ENCODE measurements around the gene KRT33B.
"Not testable (repeated sequence)": the region's sequence is repeated elsewhere in the genome, so short reads cannot be mapped to it uniquely, and the experiment has no call there.

Gene KRT33B

DNA sequence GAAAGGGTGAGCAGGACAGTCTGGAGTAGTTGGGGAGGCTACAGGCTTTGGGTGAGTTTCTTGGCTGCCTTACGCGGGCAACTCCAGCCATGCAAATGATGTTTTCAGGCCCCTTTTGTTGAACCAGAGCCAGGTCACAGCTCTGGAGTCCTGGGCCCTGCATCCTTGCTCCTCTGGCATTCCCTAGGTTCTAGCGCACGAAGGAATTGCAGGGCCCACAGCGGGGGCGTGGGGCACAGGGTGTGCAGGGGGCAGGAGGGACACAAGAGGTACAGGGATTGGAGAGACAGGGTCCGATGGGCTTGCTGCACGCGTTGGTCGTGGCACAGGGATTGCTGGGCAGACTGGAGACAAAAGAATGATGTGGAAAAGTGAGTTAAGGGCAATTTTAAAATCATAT, 24.2 kb upstream of the KRT33B start:
- DNase-seq (ENCODE audit: low spot score), result no peak

DNA sequence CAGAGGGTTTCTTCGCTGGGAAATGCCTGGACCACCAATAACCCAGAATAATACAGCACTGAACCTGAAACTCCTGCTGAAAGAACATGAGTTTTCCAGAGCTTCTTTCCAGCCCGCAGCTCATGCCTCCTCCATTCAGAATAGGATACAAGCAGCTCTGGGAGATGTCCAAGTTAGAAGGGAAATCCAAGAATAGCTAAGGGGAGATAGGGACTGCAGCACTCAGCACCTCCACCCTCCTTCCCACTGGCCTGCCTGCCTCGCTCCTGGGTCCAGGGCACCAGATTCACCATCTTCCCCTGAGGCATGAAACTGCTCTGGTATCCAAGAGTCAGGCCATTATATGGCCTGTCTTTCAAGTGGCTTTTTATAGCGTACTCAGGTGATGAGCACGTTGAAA, 23.7 kb upstream of the KRT33B start:
- no peak for DNase-seq (ENCODE audit: low spot score)

DNA sequence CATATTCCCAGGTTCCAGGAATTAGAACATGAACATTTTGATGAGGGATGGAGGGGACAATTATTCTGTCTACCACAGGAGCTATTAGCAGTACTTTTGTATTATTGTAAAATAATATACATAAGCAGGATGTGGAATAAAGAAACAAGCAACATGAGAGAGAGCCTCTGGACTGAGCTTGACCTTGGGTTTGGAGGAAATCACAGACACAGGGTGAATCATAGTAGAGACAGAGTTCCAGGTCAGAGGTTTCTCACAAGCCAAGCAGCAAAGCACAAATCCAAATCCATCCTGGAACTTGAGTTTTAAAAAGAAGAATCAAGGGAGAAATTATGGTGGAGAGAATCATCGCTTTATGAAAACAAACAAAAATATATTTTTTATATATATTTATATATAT, 22.7 kb upstream of the KRT33B start:
- DNase-seq (ENCODE audit: low spot score), result no peak

DNA sequence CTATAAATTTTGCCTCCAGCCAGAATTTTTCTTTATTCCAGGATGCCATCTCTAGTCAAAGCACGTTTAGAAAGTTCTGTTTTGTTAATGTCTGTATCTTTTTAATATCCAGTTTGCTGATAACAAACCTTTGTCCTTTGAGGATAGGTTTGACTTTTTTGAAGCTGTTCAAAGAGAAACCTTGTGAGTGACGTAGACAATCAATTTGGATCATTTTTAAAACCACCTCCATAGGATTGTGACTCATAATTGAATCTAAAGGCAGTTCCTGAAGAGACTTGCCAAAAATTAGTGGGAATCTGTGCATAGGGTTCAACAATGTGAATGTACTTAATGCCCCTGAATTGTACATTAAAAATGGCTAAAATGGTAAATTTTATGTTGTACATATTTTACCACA, 21.9 kb upstream of the KRT33B start:
- no peak for DNase-seq (ENCODE audit: low spot score)

DNA sequence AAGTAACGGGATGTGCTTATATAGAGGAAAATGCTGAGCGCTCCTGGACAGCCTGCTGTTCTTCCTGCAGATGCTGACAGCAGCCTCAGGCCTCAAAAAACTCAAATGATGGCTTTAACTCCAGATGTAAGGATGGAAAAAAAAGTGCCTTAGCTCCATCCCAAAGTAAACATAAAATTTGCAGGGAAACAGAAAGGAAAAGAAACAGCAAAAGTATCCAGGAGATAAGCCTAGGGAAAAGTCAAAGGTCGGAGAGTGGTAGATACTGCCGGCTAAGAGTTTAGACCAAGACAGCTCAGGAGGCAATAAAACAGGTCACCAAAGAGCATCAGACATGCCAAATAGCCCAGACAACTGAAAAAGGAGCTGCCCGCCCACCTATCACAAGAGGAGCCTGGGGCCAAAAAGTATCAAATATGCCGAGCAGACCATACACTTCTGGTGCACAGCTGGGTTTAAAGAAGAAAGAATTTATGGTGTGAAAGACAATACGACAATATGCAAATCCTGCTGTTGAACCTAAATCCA, 20.9 kb upstream of the KRT33B start:
- no peak for DNase-seq (ENCODE audit: low spot score)

DNA sequence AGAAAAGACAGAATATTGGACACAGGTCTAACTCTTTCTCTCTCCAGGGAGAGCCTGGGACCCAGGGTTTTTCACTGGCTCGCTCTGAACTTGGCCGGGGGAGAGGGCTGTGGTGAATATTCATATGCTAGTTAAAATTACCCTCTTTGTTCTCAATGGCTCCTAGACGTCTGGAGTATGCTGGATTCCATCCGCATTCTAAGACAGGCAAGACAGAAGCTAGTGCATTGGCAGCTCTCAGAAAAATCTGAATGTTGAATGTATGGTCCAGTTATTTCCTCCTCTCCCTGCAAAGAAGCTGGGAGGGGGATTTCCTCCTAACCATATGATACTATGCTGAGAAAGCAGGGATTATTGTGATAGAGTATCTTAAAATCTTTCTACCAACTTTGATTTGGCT, 18.1 kb upstream of the KRT33B start:
- no peak for DNase-seq (ENCODE audit: low spot score)

DNA sequence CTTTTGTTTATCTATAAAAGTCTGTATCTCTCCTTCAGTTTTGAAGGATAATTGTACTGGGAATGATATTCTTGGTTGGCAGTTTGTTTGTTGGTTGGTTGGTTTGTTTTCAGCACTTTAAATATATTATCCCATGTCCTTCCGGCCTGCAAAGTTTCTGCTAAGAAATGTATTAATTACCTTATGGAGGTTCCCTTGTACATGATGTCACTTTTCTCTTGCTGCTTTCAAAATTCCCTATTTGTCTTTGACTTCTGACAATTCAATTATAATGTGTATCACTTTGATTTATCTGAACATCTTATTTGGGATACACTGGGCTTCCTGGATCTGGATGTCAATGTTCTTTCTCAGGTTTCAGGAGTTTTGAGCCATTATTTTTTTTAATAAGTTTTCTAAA, 16.6 kb upstream of the KRT33B start:
- DNase-seq (ENCODE audit: low spot score), result no peak

DNA sequence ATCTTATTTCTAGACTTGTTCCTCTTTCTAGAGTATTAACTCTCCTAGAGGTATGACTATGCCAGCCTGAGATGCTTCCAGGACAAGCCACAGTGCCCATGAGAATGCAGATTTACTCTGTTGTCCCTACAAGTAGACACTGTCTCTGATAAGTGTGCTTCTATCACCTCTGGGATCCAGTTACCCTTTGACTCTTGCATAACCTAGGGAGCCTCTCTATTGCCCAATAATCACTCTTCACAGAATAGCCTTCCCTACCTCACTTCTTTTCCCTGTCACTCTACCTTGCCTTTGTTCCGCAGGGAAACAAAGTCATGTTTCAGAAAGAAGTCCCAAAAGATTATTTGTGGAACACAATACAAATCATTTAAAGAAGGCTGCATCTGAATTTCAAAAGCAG, 14.1 kb upstream of the KRT33B start:
- DNase-seq (ENCODE audit: low spot score), result no peak

DNA sequence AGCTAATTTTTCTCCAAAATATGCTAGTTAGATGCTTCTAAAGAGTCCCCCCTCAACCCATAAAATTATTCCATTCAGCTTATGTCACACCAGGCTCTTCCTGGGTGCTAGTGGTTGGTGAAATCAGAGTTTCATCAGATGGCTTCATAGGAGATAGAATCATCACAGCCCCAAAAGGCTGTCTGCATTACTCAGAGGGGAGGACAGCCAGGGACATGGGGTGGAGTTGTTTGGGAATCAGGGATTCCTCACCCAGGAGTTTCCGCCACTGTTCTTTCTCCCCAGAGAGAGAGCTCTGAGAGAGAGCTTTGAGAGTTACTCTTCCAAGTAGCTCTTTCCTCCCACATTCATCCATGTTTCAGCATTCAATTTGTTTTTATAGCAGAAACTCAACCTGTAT, 12.8 kb upstream of the KRT33B start:
- no peak for DNase-seq (ENCODE audit: low spot score)

DNA sequence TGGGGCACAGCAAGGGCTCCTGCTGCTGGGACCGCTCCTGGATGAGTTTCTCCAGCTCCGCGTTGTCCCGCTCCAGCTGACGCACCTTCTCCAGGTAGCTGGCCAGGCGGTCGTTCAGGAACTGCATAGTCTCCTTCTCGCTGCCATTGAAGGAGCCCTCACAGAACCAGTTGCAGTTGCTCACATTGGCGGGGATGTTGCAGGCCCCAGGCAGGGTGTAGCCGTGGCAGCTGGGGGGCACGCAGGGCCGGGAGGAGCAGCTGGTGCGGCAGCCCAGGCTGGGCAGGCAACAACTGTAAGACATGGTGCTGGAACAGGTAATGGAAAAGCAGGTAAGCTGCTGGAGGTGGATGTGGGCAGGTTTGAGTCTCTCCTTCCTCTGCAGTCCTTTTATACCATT, 12.3 kb upstream of the KRT33B start, which contains the start of gene KRT34:
Gene KRT34 (minus strand): TSS at position 364 of the 400 bp plus-strand sequence. CDS start 60 bp downstream, at position 304.
- not testable (repeated sequence) for DNase-seq (ENCODE audit: low spot score)

DNA sequence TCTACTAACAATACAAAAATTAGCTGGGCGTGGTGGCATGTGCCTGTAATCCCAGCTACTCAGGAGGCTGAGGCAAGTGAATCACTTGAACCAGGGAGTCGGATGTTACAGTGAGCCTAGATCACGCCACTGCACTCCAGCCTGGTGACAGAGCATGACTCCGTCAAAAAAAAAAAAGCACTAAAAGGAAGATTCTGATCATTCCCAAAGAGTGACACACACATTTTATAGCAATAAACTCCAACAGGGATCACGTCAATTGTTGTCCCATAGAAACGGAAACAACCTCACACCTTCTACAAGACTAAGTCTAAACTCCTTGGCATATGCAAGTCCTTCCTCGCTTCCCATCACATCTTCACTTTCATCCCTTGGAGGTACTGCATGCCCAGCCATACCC, 10.5 kb upstream of the KRT33B start:
- DNase-seq (ENCODE audit: low spot score), result peak; percentile 58

DNA sequence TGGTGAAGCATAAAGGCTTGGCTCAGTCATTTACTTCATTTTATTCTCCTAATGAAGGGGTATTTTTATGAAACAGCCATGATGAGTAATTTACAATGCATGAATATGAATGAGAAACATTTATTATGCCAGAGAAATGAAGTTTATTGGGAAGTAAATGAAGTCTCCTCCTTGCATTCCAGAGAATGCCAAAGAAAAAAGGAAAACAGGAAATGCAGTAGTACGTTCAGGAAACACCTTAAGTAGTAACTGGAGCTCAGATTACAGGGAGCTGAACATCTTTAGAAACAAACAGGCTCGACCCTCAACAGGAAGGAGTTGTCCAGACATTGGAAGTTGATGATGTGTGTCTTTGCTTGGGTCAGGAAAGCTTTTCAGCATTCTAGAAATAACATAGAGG, 7.9 kb upstream of the KRT33B start:
- no peak for DNase-seq (ENCODE audit: low spot score)

DNA sequence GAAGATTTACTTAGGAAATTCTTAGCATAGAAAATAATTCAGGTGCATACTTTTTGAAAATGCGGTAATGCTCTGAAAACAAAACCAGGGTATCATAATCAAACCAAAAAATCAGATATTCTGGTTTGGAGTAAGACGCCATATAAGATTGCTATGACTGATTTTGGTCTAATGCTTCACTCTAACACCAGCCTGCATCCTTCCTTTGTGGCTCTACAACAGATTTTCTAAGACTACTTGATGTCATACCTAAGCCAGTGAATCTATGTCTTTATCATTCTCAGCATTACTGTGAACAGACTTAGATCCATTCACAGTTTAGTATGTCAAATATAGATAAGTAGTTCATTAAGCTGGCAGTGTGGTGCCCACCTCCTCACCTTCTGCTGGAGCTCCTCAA, 590 bp downstream of the KRT33B start:
- DNase-seq (ENCODE audit: low spot score), result no peak

DNA sequence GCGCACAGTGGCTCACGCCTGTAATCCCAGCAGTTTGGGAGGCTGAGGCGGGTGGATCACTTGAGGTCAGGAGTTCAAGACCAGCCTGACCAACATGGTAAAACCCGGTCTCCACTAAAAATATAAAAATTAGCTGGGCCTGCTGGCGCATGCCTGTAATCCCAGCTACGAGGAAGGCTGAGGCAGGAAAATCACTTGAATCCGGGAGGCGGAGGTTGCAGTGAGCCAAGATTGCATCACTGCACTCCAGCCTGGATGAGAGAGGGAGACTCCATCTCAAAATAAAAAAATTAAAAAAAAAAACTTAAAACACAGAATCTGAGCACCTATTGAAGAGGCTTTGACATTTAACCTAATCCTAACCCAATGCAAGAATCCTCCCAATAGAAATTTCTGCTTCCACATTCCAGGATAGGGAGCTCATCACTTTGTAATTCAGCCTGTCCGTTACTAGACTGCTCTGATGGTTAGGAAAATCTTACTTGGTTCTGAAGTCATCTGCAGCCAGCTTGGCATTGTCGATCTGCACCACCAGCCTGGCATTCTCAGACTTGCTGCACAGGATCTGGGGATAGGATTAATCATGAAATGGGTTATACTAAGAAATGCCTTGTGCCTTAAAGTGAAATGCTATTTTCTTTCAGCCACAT, 2.1 kb downstream of the KRT33B start:
- DNase-seq (ENCODE audit: low spot score), result no peak

DNA sequence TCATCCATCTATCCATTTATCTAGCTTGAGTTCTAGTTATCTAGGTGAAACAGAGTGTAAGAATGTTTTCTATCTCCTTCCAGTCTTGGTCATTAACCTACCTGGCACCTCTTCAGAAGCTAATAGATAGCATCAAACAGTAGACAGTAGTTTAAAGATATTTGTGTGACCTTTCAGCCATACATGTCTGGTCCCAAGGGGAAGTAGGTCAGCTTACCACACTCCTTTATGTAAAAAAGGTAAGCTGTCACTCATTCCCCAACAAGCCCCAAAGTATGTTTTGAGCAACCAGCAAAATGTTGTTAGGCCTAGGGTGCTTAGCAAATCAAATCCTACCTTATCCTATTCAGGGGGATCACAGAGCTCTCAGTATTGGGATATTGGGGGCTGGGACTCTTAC, 3.5 kb downstream of the KRT33B start:
- no peak for DNase-seq (ENCODE audit: low spot score)

DNA sequence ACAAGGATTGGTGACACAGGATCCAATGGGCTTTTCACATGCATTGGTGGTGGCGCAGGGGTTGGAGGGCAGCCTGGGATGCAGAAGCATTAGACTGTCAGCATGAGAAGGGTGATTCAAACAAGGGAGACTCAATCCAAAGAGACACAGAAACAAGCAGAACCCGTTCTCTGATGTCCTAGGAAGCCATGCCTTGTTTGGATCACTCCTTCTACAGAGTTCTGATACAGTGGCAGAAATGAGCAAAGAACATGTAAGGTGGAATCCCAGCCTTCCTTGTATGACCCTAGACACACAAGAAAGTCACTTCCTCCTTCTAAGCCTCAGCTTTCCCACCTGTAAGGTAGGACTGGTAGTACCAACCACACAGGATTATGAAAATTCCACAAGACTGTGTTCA, 5.7 kb downstream of the KRT33B start:
- DNase-seq (ENCODE audit: low spot score), result no peak

DNA sequence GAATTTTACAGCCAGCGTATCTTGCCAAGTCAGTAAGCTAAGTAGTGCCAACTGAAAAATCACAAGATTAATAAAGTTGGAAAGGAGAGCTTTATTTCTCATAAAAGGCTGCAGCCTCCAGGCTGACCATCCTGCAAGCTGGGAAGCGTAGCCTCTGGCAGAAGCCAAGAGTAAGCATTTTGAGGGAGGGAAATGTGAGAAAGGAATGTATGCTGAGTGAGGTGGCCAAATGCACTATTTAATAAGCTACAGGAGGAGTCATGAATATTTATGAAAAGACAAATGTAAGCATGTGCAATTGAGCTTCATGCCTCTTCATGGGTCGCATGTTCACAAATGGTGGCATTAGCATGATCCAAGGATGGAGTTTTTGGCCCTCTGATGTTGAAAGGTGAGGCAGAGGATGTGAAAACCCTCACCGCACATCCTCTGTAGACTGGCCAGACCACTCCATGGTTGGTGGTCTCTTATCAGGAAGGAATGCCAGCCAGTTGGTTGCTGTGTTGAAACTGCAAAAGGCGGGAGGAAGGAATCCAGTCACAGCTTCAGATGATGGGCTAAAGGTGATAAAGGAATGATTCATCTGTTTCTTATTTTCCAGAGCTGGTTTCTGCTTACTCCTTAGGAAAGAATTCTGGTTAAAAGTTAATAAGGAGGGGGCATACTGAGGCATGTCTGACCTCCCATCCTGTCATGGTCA, 9.2 kb downstream of the KRT33B start:
- no peak for DNase-seq (ENCODE audit: low spot score)

DNA sequence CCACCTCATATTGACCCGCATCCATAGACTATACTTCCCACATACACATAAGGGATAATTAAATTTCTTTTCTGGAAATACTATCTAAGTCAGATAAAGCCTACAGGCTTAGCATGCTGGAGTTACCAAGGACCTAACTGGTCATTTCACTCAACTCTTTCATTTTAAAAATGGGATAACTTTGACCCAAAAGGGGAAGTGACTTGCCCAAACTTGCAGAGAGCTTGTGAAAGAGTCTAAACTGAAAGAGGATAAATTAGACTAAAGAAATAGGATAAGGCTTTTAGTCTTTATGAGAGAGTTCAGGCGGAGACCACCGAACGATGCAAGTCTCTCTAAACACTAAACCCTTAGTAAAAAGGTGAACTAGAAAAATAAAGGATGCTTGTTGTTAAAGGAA, 15.1 kb downstream of the KRT33B start:
- no peak for DNase-seq (ENCODE audit: low spot score)

DNA sequence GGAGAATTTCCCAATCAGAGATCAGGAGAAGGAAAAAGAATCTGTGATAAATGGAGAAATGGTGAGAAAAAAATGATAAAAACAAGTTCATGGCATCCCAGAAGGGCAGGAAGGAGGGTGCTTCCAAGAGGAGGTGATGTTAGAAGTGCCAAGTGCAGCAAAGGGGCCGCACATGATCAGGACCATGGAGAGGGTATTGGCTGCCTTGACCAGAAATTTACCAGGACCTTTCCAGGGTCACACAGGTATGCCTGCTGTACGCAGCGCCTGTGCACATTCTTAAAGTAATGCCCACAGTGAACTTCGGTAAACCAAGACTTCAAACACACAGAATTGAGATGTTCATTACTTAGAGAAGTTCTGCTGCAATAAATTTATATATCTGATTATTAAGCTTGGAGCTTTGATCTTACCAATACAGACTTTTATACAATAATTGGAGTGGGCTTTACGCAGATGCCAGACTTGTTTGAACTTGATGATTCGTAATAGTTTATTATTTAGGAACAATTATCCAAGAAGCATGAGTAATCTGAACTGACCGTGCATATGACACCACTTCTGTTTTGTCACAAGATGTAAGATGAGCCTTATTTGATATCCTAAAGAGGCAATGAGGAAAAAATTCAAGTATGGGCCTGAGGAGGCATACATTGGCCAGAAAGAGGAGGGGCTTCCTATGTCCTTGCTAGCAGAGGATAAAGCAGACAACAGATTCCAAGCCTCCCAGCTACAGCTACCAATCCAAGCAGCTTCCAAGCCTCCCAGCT, 16.8 kb downstream of the KRT33B start:
- DNase-seq (ENCODE audit: low spot score), result no peak

DNA sequence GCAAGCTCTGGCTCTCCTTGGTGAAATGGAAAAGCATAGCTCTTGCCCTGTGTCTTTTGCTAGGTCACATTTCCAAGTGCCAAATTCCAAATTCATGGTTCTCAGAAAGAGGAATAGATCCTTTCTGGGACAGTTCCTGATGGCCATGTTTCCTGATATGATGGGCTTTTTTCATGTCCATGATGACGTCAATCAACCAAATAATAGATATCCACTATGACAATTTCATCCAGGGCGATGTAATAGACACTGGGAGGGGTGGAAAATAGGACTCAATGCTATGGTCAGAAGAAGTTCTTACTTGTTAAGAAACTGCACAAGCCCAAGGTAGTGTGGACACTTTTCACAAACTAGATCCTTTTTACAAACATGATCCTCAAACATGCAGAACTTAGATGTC, 18.4 kb downstream of the KRT33B start:
- DNase-seq (ENCODE audit: low spot score), result no peak

DNA sequence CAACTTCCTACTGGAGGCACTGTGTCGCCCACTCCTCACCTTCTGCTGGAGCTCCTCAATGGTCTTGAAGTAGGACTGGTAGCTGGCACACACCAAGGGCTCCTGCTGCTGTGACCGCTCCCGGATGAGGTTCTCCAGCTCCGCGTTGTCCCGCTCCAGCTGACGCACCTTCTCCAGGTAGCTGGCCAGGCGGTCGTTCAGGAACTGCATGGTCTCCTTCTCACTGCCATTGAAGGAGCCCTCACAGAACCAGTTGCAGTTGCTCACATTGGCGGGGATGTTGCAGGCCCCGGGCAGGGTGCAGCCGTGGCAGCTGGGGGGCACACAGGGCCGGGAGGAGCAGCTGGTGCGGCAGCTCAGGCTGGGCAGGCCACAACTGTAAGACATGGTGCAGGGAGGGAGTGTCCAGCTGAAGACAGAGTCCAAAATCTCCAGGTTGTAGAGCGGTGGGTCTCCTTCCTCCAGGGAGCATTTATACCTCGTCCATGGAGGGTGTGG, 19.2 kb downstream of the KRT33B start, which contains the start of gene KRT33A:
Gene KRT33A (minus strand): TSS at position 448 of the 498 bp plus-strand sequence. CDS start 61 bp downstream, at position 387.
- not testable (repeated sequence) for DNase-seq (ENCODE audit: low spot score)

All from RKO (cell line).